GM19351 (cell line): Measurements from ENCODE around the gene ZBTB8B.

Source experiments
- ATAC-seq: cut with Tn5 transposase; IDR thresholded peaks from one replicate; pipeline ENCODE4 v1.9.1; 2021; ENCODE audit warnings: mild to moderate bottlenecking, moderate library complexity; ENCODE audit not compliant: unreplicated experiment

Gene ZBTB8B

GRCh38 chr1:32503153-32503552 lies 38.3 kb downstream of the ZBTB8B start:
- no peak for ATAC-seq

GRCh38 chr1:32507021-32507420 lies 42.1 kb downstream of the ZBTB8B start:
- ATAC-seq, result no peak

GRCh38 chr1:32508761-32509160 lies 43.9 kb downstream of the ZBTB8B start:
- no peak for ATAC-seq

GRCh38 chr1:32509939-32510338 lies 45.1 kb downstream of the ZBTB8B start:
- ATAC-seq, result no peak
